Measurements from ENCODE around the gene BCOR.

Gene BCOR

DNA sequence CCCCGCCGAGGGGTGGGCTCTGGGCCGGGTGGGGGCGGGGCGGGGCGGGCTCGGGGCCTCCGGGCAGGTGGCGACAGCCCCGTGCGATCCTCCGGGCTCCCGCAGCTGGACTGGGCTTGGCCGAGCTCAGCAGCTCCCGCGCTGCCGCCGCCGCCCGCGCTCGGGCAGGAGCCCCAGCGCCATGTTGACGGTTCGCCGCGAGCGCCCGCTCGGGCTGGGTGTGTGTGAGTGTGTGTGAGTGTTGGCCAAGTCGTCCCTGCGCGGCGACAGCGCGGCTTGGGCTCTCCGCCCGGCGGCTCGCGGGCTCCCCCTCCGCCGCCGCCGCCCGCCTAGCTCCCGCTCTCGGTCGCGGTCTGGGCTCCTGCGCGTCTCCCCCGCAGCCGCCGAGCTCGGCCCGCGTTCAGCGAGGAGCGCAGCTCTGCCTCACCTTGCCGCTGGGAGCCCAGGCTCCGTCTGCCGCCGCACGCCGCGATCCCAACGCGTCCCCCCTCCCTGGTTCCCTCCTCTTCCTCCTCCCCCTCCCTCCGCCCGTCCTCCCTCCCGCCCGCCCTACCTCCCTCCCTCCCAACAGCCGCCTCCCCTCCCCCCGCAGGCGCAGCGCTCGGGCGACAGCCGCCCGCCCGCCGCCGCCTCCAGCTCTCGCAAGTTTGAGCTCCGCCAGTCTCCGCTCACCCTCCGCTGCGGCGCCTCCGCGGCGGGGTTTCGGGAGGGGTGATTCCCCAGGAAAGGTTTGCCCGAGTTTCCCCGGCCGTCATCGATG is at the start of gene BCOR:
Gene BCOR, minus strand, starts transcription at position 455 of the 760 bp plus-strand sequence. CDS start 20,029 bp downstream, outside the sequence.
- peak; percentile 76 for DNase-seq

GRCh38 chrX:40147126-40147952 is 49.6 kb upstream of the BCOR start:
- no peak for DNase-seq

- DNase-seq = no peak
These were observed 48.7 kb upstream of the BCOR start for GRCh38 chrX:40146262-40147125.

- no peak for DNase-seq
These were observed 48.1 kb upstream of the BCOR start for GRCh38 chrX:40145923-40146261.

DNA sequence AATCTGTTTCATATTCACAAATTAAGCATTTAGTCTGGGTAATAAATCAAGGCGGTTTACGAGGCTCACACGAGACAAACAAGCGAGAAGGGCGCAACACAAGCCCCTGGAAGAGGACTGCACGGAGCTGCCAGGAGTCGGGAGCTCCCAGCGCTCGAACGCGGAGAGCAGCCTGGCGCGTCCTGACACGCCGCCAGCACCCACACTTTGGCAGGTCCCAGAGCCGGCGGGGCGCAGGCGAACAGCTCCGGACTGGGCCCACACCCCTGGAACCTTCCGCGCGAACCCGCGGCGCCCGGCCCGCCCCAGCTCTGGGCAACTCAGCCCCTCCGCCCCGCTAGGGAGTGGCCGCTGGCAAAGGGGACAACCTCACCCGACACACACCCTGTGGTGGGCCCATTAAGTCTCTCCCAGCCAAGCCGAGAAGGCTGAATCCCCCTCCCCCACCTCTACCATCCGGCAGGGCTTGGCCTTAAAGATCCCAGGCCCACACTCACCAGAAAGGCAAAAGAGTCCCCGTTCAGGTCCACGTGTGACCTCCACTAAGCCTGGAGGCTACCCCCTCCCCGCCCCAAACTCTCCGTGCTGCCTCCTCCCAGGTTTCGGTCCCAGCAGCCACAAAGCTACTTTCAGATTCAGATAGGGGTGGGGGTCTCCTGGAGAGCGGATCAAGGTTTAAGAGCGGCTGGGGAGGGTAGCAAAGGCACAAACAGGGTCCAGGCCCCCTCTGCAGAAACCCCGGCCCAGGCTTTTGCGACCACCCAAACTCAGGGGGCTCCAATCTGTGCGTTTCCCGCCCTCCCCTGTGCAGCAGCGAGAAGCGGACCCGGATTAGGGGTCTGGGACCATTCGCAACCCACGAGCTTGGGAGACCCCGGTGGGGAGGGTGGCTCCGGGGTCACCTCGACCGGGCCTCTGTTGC is 47.5 kb upstream of the BCOR start:
- no peak for DNase-seq

DNA sequence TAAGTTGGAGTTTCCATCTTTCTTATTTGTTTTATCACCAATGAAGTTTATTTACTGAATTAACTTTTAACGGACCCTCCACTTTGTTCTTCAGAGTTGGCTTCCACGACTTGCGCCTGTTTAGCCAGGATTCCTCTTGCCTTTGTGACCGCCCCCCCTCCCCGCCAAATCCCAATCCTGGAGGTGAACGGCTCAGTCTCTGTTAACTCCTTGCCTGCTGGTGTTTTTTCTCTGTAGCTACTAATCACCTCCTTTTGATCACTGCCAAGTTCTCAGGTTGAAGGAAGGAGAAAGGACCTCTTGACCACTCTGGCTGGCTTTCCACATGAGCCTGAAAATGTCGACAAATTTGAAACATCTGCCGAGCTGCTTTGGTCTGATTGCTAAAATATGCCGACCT is 46.8 kb upstream of the BCOR start:
- no peak for DNase-seq

GRCh38 chrX:40143987-40144386 is 46.2 kb upstream of the BCOR start:
- no peak for DNase-seq

DNA sequence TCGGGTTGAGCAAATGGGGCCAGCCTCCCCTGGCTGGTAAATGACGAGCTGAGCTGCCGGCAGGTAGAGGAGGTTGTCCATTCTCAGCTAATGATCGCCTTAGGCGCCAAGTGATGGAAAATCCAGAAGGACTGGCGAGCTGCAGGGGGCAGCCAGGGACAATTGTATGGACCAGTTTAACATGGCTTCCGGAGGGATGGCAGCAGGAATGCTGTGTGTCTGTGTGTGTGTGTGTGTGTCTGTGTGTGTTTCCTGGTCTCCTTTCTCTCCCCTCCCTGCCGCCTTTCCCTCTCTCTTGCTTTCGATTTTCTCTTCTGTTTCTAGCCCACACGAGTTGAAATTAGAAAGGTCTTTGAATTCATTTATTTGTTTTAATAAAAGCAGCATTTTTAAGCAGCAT is 45.2 kb upstream of the BCOR start:
- DNase-seq = no peak

DNA sequence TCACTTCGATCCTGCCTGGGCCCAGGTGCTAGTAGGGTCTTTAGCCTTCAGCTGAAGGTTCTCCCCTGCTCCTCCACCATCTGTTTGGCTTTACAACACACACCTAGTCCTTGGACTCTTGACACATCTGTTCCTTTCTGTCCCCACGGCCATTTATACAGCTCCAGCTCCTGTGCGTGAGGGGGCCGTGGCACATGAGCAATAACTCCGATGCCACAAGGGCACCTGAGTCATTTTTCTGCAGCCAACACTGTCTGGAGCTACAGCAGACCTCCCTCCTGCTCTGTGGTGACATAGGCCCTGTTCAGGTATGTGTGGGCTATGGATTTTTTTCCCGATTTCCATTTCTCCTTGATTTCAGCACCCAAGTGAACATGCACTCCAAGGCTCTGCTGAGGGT is 44.7 kb upstream of the BCOR start:
- DNase-seq = no peak

DNA sequence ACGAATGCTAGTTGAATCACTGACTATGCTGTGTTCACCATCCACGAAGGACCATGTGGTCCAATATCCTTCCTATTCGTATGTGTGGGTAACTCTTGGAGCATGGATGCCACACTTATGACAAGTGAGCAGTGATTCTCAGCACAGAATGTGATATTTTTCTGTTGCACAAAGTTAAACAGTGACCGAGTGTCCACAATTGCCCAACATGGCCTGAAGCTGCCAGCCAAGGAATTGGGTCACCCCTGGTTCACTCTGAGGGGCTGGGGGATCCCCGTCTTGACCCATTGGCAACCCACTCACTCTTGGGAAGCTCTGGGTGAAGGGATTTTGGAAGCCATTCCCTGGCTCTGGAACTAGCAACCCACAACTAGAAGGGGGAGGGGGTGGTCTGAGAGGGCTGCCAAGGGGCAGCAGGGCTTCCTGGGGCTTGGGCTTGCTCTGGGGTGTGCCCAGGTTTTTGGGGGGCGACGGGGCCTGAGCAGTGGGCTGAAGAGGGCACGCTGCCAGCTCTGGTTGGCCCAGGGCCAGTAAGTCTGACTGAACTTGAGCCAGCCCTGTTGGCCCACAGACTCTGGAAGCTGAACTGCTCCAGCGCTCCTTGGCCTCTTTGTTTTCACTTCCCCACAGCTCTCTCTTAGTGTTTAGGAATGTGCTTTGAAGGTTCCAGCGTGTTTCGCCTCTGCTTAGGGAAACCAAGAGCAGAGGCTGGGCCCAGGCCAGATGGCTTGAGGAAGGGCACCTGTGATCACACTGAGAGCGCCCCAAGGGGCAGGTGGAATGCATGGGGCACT is 43.1 kb upstream of the BCOR start:
- DNase-seq = no peak

DNA sequence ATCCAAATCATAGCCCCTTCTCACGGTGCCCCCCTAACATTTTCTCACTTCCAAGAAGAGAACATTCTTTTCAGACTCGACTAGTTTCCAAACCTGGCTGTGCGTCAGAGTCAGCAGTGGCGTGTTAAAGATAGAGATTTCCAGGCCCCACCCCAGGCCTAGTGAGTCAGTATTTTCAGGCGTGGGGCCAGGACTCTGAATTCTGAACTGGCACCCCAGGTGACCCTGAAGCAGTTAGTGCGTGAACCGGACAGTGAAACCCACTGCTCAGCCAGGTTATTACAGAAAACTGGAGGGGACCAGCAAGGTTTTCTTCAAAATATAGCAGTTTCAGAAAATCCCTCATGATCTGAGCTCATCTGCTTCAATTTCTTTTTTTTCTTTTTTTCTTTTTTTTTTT is 35.0 kb upstream of the BCOR start:
- no peak for DNase-seq

GRCh38 chrX:40131654-40132337 is 34.0 kb upstream of the BCOR start:
- DNase-seq = no peak

GRCh38 chrX:40130207-40130606 is 32.4 kb upstream of the BCOR start:
- no peak for DNase-seq

DNA sequence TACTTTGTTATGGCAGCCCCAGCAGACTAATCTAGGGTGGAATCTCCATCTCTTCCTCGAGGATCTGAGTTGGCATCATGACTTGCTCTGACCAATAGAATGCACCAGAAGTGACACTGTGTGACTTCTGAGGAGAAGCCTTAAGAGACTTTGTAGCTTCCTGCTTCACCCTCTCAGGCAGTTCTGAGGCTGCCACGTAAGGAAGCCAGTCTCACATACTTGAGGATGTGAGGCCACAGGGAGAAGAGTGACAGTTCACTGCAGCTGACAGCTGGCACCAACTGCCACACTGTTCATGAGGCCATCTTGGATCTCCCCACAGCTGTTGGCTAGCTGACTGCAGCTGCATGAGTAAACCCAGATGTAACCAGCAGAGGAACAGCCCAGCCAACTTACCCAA is 29.3 kb upstream of the BCOR start:
- DNase-seq = peak; percentile 68

DNA sequence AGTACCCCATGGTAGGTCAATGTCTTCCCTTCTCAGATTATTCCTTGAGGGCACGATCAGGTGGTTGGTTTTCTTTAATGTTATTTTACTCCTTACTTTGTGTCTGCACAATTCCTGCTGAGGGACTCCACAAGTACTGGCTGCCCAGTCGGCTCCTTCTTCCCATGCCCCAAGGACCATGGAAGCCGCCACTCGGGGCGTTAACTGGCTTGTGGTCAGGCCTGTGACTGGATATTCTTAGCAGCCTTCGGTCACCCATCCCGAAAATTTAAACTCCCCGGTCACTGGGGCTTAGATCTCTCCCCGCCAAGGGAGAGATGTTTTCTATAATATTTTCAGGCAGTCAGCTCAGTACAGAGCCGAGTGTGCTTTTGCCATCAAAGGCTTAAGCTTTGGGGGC is 24.7 kb upstream of the BCOR start:
- no peak for DNase-seq

GRCh38 chrX:40121618-40122017 is 23.9 kb upstream of the BCOR start:
- no peak for DNase-seq

DNA sequence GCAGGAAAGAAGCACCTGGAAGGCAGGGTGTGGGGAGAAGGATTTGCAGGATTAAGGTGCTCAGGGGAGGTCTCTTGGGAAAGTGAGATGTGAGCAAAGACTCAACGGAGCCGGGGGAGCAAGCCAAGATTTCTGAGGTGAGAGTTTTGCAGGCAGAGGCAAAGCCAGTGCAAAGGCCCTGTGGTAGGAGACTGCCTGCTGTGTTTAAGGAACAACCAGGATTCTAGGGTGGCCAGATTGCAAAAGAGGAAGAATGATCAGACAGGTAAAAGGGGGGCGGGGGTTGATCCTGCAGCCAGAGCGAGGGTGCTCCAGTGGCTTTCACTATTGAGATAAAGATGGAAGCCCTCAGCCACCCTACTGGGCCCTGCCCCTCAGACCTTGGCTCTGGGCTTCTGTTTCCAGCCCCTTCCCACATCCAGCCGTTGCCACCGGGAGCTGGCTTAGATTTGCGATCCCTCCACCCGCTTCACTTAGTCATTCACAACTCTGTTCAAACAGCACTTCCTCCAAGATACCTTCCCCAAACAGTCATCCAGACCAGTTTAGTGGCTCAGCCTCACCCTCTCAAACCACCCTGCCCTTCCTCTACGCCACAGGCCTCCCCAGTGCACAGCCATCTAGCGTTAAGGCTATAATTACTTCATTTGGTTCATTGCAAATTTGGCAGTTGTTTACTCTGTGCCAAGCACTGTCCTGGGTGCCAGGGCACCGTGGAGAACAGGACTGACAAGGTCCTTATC is 23.3 kb upstream of the BCOR start:
- peak; percentile 53 for DNase-seq

DNA sequence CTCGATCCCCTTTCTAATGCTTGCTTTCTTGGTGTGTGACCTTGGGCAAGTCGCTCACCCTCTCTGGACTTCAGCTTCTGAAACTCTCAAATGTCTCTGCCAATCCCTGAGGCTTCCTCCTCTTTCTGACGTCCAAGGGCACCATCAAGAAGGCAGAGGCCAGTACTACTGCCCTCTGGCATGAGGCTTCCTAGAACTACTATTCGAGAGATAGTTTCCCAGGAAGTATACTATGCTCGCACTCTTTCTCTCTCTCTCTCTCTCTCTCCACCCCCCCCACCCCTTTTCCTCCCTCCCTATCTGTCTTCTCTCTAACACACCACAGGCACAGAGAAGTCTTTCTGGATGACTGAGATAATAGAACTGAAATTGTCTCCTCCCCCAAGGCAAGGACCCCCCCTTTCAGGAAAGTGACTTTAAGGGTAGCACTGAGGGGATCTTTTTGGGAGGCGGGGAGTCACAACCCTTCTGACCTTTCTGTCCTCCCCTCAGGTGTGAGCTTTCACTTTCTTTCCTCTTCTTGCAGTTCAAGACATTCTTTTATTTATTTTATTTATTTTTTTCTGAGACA is 20.0 kb upstream of the BCOR start:
- DNase-seq = no peak

DNA sequence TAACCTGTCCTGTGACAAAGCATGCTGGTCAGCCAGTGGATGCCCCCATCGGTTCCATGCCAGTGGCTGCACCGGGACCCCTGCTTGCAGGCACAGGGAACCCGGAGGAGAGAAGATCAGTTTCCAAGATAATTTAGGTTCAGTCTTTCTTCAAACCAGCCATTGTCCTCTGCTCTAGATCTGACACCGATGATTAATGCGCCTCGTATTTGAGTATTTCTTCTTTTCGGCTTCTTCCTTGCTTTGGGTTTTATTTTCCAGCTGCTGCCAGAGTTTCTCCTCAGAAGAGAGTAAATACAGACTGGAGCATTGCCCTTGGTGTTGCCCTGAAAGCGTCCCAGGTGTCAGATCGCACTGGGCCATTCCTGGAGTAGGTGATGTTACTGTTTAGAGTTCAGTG is 19.2 kb upstream of the BCOR start:
- no peak for DNase-seq

DNA sequence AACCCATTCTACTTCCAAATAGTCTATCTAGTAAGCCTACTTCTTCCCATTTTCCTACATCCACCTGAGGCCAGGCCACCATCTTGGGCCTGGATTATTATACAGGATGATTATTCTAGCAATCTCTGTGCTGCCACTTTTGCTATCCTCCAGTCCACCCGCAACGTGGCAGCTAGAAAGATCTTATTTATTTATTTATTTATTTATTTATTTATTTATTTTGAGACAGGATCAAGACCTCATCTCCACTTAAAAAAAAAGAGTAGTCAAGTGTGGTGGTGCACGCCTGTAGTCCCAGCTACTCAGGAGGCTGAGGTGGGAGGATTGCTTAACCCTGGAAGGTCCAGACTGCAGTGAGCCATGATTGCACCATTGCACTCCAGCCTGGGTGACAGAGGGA is 15.2 kb upstream of the BCOR start:
- no peak for DNase-seq

Measured in GDM1 (cell line).